ENCODE results near the gene UGT1A7. TPM values are rescaled to one million over a fixed set of nuclear protein-coding genes. Genes with fewer than 3 reads are reported as not detected.

Gene UGT1A7
- total and polyA plus RNA-seq, 9 of the 15 experiments (the other 6 are each of a cell fraction or from before 2014, with no cell fraction given) = not detected

DNA sequence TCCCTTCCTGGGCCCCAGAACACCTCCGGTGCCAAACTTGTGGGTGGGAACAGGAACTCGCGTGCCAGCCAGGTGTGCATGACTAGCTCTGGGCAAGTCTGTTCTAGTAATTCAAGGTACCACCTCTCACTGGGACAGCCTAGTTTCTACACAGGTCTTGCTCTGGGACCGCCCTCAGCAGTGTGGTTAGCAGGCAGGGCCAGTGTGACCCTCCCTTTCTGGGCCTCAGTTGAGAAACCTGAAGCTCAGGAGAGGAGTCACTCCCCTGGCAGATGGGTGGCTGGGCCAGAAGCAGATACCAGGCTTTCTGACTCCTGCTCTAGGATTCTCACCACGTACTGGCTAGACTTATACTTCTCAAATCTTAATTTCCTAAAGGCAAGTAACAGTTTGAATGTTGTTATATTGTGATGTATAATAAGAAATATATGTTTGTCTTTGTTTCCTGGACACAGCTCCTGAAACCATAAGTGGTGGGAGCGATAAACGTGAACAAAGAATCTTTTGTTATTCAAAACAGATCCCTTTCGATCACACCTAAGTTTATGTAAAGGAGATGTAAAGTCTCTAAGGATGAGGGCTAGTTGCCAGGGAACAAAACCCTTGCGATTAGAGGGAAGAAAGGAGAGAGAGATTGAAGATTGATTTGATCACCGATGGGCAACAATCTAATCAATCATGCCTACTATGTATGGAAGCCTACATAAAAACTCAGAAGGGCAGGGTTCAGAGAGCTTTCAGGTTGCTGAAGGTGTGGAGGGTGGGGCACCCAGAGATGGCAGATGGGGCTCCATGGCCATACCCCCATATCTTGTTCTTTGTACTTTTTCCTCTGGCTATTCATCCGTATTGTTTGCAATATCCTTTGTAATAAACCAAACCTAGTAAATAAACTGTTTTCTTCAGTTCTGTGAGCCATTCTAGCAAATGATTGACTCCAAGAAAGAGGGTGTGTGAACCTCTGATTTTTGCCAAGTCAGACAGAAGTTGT lies 10.0 kb downstream of the UGT1A7 start:
- Histone ChIP-seq H4K20me1 (replicated peaks; ENCODE audit: control insufficient read depth, insufficient read depth, low read length) (no peaks in the 10 kb centered on the region; the same call in 1 of the 2 replicates), H3K36me3 (ENCODE audit: control insufficient read depth, insufficient read depth, low read length) (no peaks in the 10 kb centered on the region), H3K9ac (ENCODE audit: insufficient read depth in 1 of 2, low read depth in 2 of 2, low read length in 2 of 2) (no peak overlapping the region), H3K9me3 (replicated peaks; ENCODE audit: control insufficient read depth, insufficient read depth, low read depth, low read length) (no peaks in the 10 kb centered on the region), H2AFZ (ENCODE audit: low read depth, low read length) (no peak overlapping the region), H3K4me1 (replicated peaks in 1 of 2; ENCODE audit: control insufficient read depth in 2 of 2, insufficient read depth in 2 of 2, low read length in 2 of 2) (no peaks in the 10 kb centered on the region), H3K27me3 (ENCODE audit: control insufficient read depth in 2 of 2, insufficient read depth in 2 of 2, low read length in 2 of 2) (peaks cover 0 to 8% of the 10 kb centered on the region in 2 experiments; a peak in 3 of 5 replicates), H3K79me2 (ENCODE audit: control insufficient read depth, insufficient read depth, low read length) (no peaks in the 10 kb centered on the region), H3K27ac (ENCODE audit: extremely low read depth, low read depth, low read length) (no peak overlapping the region), H3K4me3 (no peak overlapping the region), H3K9me1 (ENCODE audit: control insufficient read depth, insufficient read depth, low read length) (no peaks in the 10 kb centered on the region), H3K4me2 (ENCODE audit: insufficient read depth, low read length) (no peak overlapping the region)
- TF ChIP-seq CEBPG (CRISPR knock-in tag; IDR thresholded peaks at IDR 0.05) = no peak
- no peak for TF ChIP-seq CEBPG (tag; conservative IDR thresholded peaks at IDR 0.05 in 1 of 2, IDR thresholded peaks at IDR 0.05 in 1 of 2)
- TF ChIP-seq WHSC1 (IDR thresholded peaks at IDR 0.05; ENCODE audit: low read length) = no peak
- no peak for TF ChIP-seq NFE2L1 (tag; IDR thresholded peaks at IDR 0.05; ENCODE audit: borderline replicate concordance, low read depth)
- no peak for TF ChIP-seq ZNF445 (CRISPR knock-in tag; IDR thresholded peaks at IDR 0.05; ENCODE audit: low read depth)
- TF ChIP-seq E2F5 (CRISPR knock-in tag; IDR thresholded peaks at IDR 0.05) = no peak
- no peak for TF ChIP-seq SETDB1 (IDR thresholded peaks at IDR 0.05; ENCODE audit: low read length)
- no peak for TF ChIP-seq FOXP1 (CRISPR knock-in tag; IDR thresholded peaks at IDR 0.05)
- no peak for TF ChIP-seq ZFP36 (IDR thresholded peaks at IDR 0.05; ENCODE audit: low read depth, low read length, partially characterized antibody)
- TF ChIP-seq MAZ (CRISPR knock-in tag; conservative IDR thresholded peaks at IDR 0.05 in 1 of 2, IDR thresholded peaks at IDR 0.05 in 1 of 2) = no peak
- TF ChIP-seq, protein P1, sequence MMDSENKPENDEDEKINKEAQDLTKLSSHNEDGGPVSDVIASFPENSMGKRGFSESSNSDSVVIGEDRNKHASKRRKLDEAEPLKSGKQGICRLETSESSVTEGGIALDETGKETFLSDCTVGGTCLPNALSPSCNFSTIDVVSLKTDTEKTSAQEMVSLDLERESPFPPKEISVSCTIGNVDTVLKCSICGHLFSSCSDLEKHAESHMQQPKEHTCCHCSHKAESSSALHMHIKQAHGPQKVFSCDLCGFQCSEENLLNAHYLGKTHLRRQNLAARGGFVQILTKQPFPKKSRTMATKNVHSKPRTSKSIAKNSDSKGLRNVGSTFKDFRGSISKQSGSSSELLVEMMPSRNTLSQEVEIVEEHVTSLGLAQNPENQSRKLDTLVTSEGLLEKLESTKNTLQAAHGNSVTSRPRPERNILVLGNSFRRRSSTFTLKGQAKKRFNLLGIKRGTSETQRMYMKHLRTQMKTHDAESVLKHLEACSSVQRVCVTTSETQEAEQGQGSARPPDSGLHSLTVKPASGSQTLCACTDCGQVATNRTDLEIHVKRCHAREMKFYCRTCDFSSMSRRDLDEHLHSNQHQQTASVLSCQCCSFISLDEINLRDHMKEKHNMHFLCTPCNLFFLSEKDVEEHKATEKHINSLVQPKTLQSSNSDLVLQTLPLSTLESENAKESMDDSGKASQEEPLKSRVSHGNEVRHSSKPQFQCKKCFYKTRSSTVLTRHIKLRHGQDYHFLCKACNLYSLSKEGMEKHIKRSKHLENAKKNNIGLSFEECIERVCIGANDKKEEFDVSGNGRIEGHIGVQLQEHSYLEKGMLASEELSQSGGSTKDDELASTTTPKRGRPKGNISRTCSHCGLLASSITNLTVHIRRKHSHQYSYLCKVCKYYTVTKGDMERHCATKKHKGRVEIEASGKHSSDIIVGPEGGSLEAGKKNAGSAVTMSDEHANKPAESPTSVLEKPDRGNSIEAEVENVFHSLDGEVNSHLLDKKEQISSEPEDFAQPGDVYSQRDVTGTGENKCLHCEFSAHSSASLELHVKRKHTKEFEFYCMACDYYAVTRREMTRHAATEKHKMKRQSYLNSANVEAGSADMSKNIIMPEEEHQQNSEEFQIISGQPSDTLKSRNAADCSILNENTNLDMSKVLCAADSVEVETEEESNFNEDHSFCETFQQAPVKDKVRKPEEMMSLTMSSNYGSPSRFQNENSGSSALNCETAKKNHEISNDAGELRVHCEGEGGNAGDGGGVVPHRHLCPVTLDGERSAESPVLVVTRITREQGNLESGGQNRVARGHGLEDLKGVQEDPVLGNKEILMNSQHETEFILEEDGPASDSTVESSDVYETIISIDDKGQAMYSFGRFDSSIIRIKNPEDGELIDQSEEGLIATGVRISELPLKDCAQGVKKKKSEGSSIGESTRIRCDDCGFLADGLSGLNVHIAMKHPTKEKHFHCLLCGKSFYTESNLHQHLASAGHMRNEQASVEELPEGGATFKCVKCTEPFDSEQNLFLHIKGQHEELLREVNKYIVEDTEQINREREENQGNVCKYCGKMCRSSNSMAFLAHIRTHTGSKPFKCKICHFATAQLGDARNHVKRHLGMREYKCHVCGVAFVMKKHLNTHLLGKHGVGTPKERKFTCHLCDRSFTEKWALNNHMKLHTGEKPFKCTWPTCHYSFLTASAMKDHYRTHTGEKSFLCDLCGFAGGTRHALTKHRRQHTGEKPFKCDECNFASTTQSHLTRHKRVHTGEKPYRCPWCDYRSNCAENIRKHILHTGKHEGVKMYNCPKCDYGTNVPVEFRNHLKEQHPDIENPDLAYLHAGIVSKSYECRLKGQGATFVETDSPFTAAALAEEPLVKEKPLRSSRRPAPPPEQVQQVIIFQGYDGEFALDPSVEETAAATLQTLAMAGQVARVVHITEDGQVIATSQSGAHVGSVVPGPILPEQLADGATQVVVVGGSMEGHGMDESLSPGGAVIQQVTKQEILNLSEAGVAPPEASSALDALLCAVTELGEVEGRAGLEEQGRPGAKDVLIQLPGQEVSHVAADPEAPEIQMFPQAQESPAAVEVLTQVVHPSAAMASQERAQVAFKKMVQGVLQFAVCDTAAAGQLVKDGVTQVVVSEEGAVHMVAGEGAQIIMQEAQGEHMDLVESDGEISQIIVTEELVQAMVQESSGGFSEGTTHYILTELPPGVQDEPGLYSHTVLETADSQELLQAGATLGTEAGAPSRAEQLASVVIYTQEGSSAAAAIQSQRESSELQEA (IDR thresholded peaks at IDR 0.05; ENCODE audit: low read depth) = no peak
- TF ChIP-seq ZNF282 (CRISPR knock-in tag; IDR thresholded peaks at IDR 0.05) = no peak
- TF ChIP-seq PHF20 (IDR thresholded peaks at IDR 0.05; ENCODE audit: partially characterized antibody) = no peak
- 27% methylated on average over 11 of the region's 11 CpGs for WGBS (ENCODE audit: insufficient coverage, low coverage, missing lambda C conversion rate)
- FAIRE-seq (no peak), ATAC-seq (no peak), DNase-seq (ENCODE audit: extremely low read depth in 1 of 4, low spot score in 3 of 4) (no peak)
- BruUV-seq (replicated peaks) = no TSS peak
- intact Hi-C loops (cut with micrococcal nuclease) (no loop called here), in situ Hi-C loops (cut with MboI) (no loop called here)
- ChIA-PET CTCF (ENCODE audit: low intra/inter-chr PET ratio) (no interaction called here), POLR2A (interaction anchor here (0.7 to 1.8 kb wide), 2 partner anchors 12 to 19 kb away, joined by 3 to 5 read pairs; no protein-coding TSS in a partner anchor)
